Naive thymus-derived CD8-positive, alpha-beta T cell (primary cell): ENCODE data around the gene EFCAB12. TPM values are rescaled to one million over a fixed set of nuclear protein-coding genes. Genes with fewer than 3 reads are reported as not detected.
"Not testable (repeated sequence)": the region's sequence is repeated elsewhere in the genome, so short reads cannot be mapped to it uniquely, and the experiment has no call there.

ENCODE experiments used
- ATAC-seq, 2 donors: fragments of 150-1000 bp; cut with Tn5 transposase in 1 of 2; sonication (Bioruptor Pico), chemical (Tn5 transposase) in 1 of 2; 1 replicate in 1 of 2; 2 replicates in 1 of 2; pipeline ENCODE4 v1.10.0; 2021; ENCODE audit warnings: mild to moderate bottlenecking in 2 of 2, moderate library complexity in 2 of 2
- POLR2A ChIA-PET: fragments of 350-600 bp; sonication (Branson Sonifier 250); formaldehyde crosslinking; loops from one replicate; lab custom pipeline; 2021; ENCODE audit warnings: antibody characterized with exemption; lab: Charles Lee
- DNase-seq, 10 donors: peaks; one replicate each; pipeline versions ENCODE4 v3.0.0 to v3.0.0-alpha.2; 2020 to 2022
- H3K27ac Mint-ChIP-seq, 10 donors: one replicate each; pipeline ENCODE4 v1.8.0; 2020 to 2022; ENCODE audit warnings: mild to moderate bottlenecking in 10 of 10, mixed read lengths in 10 of 10, moderate library complexity in 4 of 10, inconsistent platforms in 1 of 10
- H3K27me3 Mint-ChIP-seq, 5 donors: one replicate each; pipeline ENCODE4 v1.8.0; 2021 to 2022; ENCODE audit warnings: mixed read lengths in 5 of 5
- H3K36me3 Mint-ChIP-seq, 3 donors: one replicate each; pipeline ENCODE4 v1.8.0; 2020 to 2022; ENCODE audit warnings: mixed read lengths in 3 of 3, mild to moderate bottlenecking in 2 of 3, inconsistent platforms in 1 of 3
- H3K4me1 Mint-ChIP-seq, 4 donors: one replicate each; pipeline ENCODE4 v1.8.0; 2021 to 2022; ENCODE audit warnings: mixed read lengths in 4 of 4
- H3K4me3 Mint-ChIP-seq, 10 donors: one replicate each; pipeline ENCODE4 v1.8.0; 2020 to 2022; ENCODE audit warnings: mild to moderate bottlenecking in 10 of 10, mixed read lengths in 10 of 10, moderate library complexity in 6 of 10, inconsistent platforms in 1 of 10
- H3K9me3 Mint-ChIP-seq, 9 donors: one replicate each; pipeline ENCODE4 v1.8.0; 2020 to 2022; ENCODE audit warnings: mixed read lengths in 9 of 9, mild to moderate bottlenecking in 3 of 9, inconsistent platforms in 1 of 9, moderate library complexity in 1 of 9
- polyA plus RNA-seq, 3 donors: library from polyadenylated mRNA; unstranded; fragments of 300-500 nt; fragmentation: Illumina TruSeq; gene quantifications; one replicate each; pipeline ENCODE4 v1.2.3, GENCODE V29; 2021
- total RNA-seq, 8 experiments: library from RNA in 2 of 8; stranded (reverse) in 2 of 8; gene quantifications; one replicate each; pipeline ENCODE4 v1.2.3 and lab custom pipeline; 2021 to 2026

Gene EFCAB12
- total and polyA plus RNA-seq, 5 experiments from 2014 or later = 0.16 to 2.3 (median 0.91) TPM; not detected in 1

- peak; percentile 41 to 92 (median 76) for DNase-seq
- ATAC-seq = peak; percentile 83 to 88
- H3K9me3 Mint-ChIP-seq = no peaks in the 10 kb centered on the region
- peaks cover 0 to 29% (median 0%) of the 10 kb centered on the region in 3 donors for H3K36me3 Mint-ChIP-seq
- POLR2A ChIA-PET = interaction anchor here (0.6 to 1.9 kb wide), 5 partner anchors 40 to 213 kb away, joined by 3 to 7 read pairs (median 4); partner anchors contain the start of genes IFT122 and MBD4
- no peaks in the 10 kb centered on the region for H3K27me3 Mint-ChIP-seq
- peak overlapping the region; percentile 89 to 99 (median 96) for H3K4me3 Mint-ChIP-seq
- peaks cover 24 to 44% (median 37%) of the 10 kb centered on the region in 4 donors for H3K4me1 Mint-ChIP-seq
- peak overlapping the region; percentile 94 to 99 (median 98) for H3K27ac Mint-ChIP-seq
These were observed 29.1 kb downstream of the EFCAB12 start for GRCh38 chr3:129399145-129399894.

DNA sequence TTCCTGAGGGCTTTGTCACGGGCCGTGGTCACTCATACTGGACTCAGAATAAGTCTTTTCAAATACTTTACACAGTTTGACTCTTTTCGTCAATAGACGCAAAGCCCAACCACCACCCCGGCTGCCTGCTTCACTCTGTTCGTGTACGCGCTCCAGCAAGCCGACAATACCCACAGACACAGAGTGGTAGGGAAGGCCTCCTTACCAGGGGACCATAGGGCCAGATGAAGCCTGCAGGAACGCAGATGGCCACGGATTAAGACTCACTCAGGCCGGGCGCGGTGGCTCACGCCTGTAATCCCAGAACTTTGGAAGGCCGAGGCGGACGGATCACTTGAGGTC is 29.7 kb downstream of the EFCAB12 start:
- peak; percentile 41 to 52 for ATAC-seq
- Mint-ChIP-seq H3K9me3 (no peaks in the 10 kb centered on the region), H3K4me3 (peak overlapping the region; percentile 89 to 99 (median 96)), H3K36me3 (peaks cover 0 to 29% (median 0%) of the 10 kb centered on the region in 3 donors), H3K4me1 (peaks cover 24 to 44% (median 39%) of the 10 kb centered on the region in 4 donors), H3K27me3 (no peaks in the 10 kb centered on the region), H3K27ac (peak overlapping the region; percentile 94 to 99 (median 98))
- POLR2A ChIA-PET = interaction anchor here (0.6 to 1.9 kb wide), 3 partner anchors 41 to 1371 kb away, joined by 4 to 7 read pairs (median 5); partner anchors contain the start of genes IFT122 and MBD4
- peak in 3 of 10 donors; percentile 2 to 4 (median 4) for DNase-seq

- Mint-ChIP-seq H3K4me1 (peaks cover 22 to 37% (median 36%) of the 10 kb centered on the region in 4 donors), H3K36me3 (peaks cover 0 to 69% (median 8%) of the 10 kb centered on the region in 3 donors), H3K27ac (peak overlapping the region in 2 of 10 donors; percentile 29 to 65)
- H3K27me3 Mint-ChIP-seq, ATAC-seq, H3K4me3 Mint-ChIP-seq, H3K9me3 Mint-ChIP-seq, DNase-seq, POLR2A ChIA-PET: not testable (repeated sequence)
These were observed 34.5 kb downstream of the EFCAB12 start for GRCh38 chr3:129393760-129394564.

DNA sequence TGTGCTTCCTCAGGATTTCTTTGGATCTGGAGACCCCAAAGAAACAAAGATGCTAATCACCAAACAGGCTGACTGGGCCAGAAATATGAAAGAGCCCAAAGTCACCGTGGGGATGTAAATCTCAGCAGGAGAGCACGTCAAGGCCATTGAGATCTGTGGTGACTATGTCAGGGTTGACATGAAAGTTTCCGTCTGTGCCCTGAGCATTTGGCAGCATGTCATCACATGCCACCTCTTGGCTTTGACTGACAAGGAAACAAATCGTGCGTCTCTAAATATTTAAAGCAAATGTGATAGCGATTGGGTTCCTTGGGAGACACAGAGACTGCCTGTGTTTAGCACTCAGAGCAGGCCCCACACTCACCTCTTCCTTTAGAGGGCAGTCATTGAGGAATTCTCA is 35.2 kb downstream of the EFCAB12 start:
- peaks cover 0 to 75% (median 14%) of the 10 kb centered on the region in 3 donors for H3K36me3 Mint-ChIP-seq
- POLR2A ChIA-PET = no interaction called here

DNA sequence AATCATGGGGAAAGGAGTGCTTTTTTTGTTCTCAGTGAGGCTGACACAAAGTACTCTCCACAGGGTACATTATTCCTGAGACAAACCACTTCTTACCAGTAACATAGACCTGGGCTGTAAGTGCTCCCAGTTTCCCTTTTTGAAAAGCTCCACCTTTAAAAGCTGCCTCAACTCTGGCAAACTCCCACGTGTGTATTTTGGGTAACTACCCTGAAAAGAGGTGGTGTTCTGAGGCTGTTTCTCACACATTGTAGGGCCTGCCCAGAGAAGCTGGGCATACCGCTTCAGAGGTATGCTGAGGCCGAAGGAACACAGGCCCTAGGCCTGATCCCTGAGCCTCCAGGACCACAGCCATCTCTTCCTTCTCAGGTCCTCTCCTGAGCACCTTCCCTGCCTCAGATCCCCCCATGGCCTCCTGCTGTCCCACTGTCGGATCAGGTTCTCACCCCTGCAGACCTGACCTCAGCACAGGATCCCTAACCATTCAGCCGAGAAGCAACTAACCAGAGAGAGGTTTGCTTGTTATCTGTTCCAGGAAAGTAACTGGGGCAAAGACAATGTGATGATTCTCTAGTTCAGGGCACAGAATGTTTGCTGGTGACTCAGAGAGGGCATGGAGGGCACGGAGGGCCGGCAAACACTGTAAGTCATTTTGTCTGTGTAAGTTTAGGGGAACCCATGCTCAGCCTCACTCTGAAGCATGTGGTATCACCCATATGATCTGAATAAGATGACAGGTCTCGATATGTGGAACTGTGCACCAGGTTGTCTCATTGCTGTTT is 36.1 kb downstream of the EFCAB12 start:
- ATAC-seq, H3K9me3 Mint-ChIP-seq, H3K27ac Mint-ChIP-seq, POLR2A ChIA-PET, DNase-seq, H3K27me3 Mint-ChIP-seq, H3K4me3 Mint-ChIP-seq: not testable (repeated sequence)
- Mint-ChIP-seq H3K36me3 (peaks cover 2 to 81% (median 24%) of the 10 kb centered on the region in 3 donors), H3K4me1 (peaks cover 12 to 22% (median 20%) of the 10 kb centered on the region in 4 donors)

More for the DNA sequence above, 35.2 kb downstream of the EFCAB12 start:
- Mint-ChIP-seq H3K27me3 (no peaks in the 10 kb centered on the region), H3K9me3 (no peaks in the 10 kb centered on the region), H3K4me1 (peaks cover 17 to 31% (median 30%) of the 10 kb centered on the region in 4 donors), H3K27ac (peak overlapping the region in 1 of 10 donors; percentile 65), H3K4me3 (no peak overlapping the region)
- DNase-seq (no peak), ATAC-seq (no peak)

DNA sequence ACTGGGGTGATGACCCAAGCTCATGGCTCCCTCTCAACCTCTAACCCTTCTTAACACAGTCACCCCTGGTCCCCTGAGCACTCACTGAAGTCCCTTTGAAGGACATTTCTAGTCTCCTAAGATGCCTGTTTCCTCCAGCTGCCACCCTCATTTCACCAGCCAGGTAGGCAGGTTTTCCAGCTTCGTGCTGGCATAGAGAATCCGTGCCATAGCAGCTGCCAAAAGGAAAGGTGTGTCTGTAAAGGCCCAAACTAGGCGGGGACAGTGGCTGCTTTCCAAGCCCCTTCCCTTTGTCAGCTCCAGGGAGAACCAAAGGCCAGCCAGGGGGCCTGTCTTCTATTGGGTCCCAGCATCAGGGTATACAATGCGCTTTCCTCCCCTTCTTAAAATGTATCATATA is 36.9 kb downstream of the EFCAB12 start:
- H3K27me3 Mint-ChIP-seq, H3K9me3 Mint-ChIP-seq, POLR2A ChIA-PET, H3K27ac Mint-ChIP-seq, DNase-seq, ATAC-seq, H3K4me3 Mint-ChIP-seq: not testable (repeated sequence)
- Mint-ChIP-seq H3K4me1 (peaks cover 9 to 15% (median 13%) of the 10 kb centered on the region in 4 donors), H3K36me3 (peaks cover 7 to 82% (median 31%) of the 10 kb centered on the region in 3 donors)

DNA sequence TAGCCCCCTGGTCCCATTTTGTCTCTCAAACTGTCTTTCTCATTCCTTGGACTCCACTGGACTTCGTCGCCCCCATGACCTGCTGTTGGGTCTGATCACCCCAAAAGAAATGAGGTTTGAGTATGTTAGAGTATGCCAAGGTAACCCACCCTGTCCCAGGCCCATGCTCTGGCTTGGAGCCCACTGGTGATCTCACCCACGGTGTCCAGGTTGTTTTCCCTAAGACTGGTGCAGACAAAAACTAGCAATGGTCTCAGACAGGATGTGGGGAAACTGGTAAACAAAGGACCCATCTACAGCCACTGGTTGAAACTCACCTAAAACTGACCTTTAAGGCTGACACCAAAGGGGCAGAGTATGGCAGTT is 38.9 kb downstream of the EFCAB12 start:
- no peak for ATAC-seq
- peaks cover 7 to 69% (median 31%) of the 10 kb centered on the region in 3 donors for H3K36me3 Mint-ChIP-seq

GRCh38 chr3:129388791-129389571 is 39.5 kb downstream of the EFCAB12 start:
- POLR2A ChIA-PET = interaction anchor here (0.8 kb wide), 1 partner anchor 107 kb away, joined by 3 read pairs; no protein-coding TSS in a partner anchor
- not testable (repeated sequence) for DNase-seq, ATAC-seq, H3K27me3 Mint-ChIP-seq, H3K9me3 Mint-ChIP-seq, H3K4me1 Mint-ChIP-seq, H3K4me3 Mint-ChIP-seq
- Mint-ChIP-seq H3K36me3 (peaks cover 7 to 67% (median 31%) of the 10 kb centered on the region in 3 donors), H3K27ac (peak overlapping the region in 2 of 10 donors; percentile 4 to 44)

More for the DNA sequence above, 38.9 kb downstream of the EFCAB12 start:
- Mint-ChIP-seq H3K27me3 (no peaks in the 10 kb centered on the region), H3K4me3 (no peak overlapping the region), H3K4me1 (peaks cover 0 to 6% (median under 1%) of the 10 kb centered on the region in 4 donors), H3K27ac (peak overlapping the region in 1 of 10 donors; percentile 44), H3K9me3 (no peaks in the 10 kb centered on the region)
- DNase-seq = no peak
- POLR2A ChIA-PET = interaction anchor here (0.8 kb wide), 1 partner anchor 108 kb away, joined by 3 read pairs; no protein-coding TSS in a partner anchor

GRCh38 chr3:129387487-129387886 is 40.9 kb downstream of the EFCAB12 start:
- H3K4me1 Mint-ChIP-seq = peaks cover 0 to 2% (median under 1%) of the 10 kb centered on the region in 4 donors
- no peak overlapping the region for H3K4me3 Mint-ChIP-seq
- H3K27ac Mint-ChIP-seq = no peak overlapping the region
- no peaks in the 10 kb centered on the region for H3K27me3 Mint-ChIP-seq
- DNase-seq = no peak
- H3K9me3 Mint-ChIP-seq = no peaks in the 10 kb centered on the region
- ATAC-seq = no peak
- H3K36me3 Mint-ChIP-seq = peaks cover 7 to 56% (median 30%) of the 10 kb centered on the region in 3 donors
- POLR2A ChIA-PET = interaction anchor here (0.7 kb wide), 1 partner anchor 867 kb away, joined by 3 read pairs; no protein-coding TSS in a partner anchor

GRCh38 chr3:129386984-129387383 is 41.5 kb downstream of the EFCAB12 start:
- H3K4me3 Mint-ChIP-seq = no peak overlapping the region
- H3K36me3 Mint-ChIP-seq = peaks cover 7 to 51% (median 30%) of the 10 kb centered on the region in 3 donors
- DNase-seq = no peak
- POLR2A ChIA-PET = no interaction called here
- no peaks in the 10 kb centered on the region for H3K27me3 Mint-ChIP-seq
- ATAC-seq = no peak
- H3K4me1 Mint-ChIP-seq = peaks cover 0 to 2% (median under 1%) of the 10 kb centered on the region in 4 donors
- H3K27ac Mint-ChIP-seq = peak overlapping the region in 4 of 10 donors; percentile 7 to 24 (median 20)
- H3K9me3 Mint-ChIP-seq = no peaks in the 10 kb centered on the region

DNA sequence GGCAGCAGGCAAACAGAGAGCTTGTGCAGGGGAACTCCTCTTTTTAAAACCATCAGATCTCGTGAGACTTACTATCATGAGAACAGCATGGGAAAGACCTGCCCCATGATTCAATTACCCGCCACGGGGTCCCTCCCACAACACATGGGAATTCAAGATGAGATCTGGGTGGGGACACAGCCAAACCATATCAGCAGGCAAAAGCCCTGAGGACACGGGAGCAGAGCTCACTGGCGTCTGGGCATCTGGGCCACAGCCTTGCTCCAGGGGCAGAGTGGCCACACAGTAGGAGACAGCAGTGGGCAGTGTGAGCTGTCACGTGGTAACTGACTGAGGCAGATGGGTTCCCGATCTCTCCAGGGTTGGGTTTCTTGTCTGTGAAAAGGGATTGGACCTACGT is 42.9 kb downstream of the EFCAB12 start:
- not testable (repeated sequence) for DNase-seq, H3K4me1 Mint-ChIP-seq, H3K27me3 Mint-ChIP-seq, H3K4me3 Mint-ChIP-seq, H3K9me3 Mint-ChIP-seq, ATAC-seq
- POLR2A ChIA-PET = interaction anchor here (0.7 kb wide), 1 partner anchor 10 kb away, joined by 4 read pairs; no protein-coding TSS in a partner anchor
- H3K27ac Mint-ChIP-seq = peak overlapping the region in 1 of 10 donors; percentile 44
- H3K36me3 Mint-ChIP-seq = peaks cover 7 to 39% (median 31%) of the 10 kb centered on the region in 3 donors
